A549 (cell line): ENCODE measurements around the gene CCNT2.

Source experiments
- FOSB ChIP-seq: fragments of 250-450 bp; sonication (Bioruptor Pico); IDR thresholded peaks from 2 replicates; pipeline ENCODE4 v1.5.0; 2020; ENCODE audit warnings: mild to moderate bottlenecking, moderate library complexity
- HOXA7 ChIP-seq: fragments of 250-450 bp; sonication (Bioruptor Pico); IDR thresholded peaks from 2 replicates; pipeline ENCODE4 v1.5.0; 2020; ENCODE audit warnings: mild to moderate bottlenecking, moderate library complexity
- JUNB ChIP-seq: fragments of >200 bp; sonication (Bioruptor Twin); formaldehyde crosslinking; IDR thresholded peaks from 2 replicates; pipeline ENCODE4 v1.6.1; 2016
- NR3C1 ChIP-seq: fragments of >200 bp; sonication (Bioruptor Twin); formaldehyde crosslinking; IDR thresholded peaks from 3 replicates; pipeline ENCODE4 v1.6.1; 2017
- POLR2A ChIP-seq: IDR thresholded peaks from 2 replicates; pipeline ENCODE4 v1.6.1; 2012; ENCODE audit warnings: mild to moderate bottlenecking, low read length
- RCOR1 ChIP-seq: fragments of 150-350 bp; IDR thresholded peaks from 2 replicates; pipeline ENCODE4 v1.6.1; 2014; ENCODE audit warnings: antibody characterized with exemption, low read length, low read depth
- RFX5 ChIP-seq: fragments of 450-650 bp; IDR thresholded peaks from 2 replicates; pipeline ENCODE4 v1.7.1; 2014; ENCODE audit warnings: antibody characterized with exemption, mild to moderate bottlenecking, moderate library complexity
- TF ChIP-seq, protein P1 (sequence below): fragments of >200 bp; sonication (Bioruptor Twin); formaldehyde crosslinking; IDR thresholded peaks from 3 replicates; pipeline ENCODE4 v1.5.1; 2016
- TF ChIP-seq, protein P2 (sequence below): IDR thresholded peaks from 2 replicates; pipeline ENCODE4 v1.6.1; 2012

DNA sequence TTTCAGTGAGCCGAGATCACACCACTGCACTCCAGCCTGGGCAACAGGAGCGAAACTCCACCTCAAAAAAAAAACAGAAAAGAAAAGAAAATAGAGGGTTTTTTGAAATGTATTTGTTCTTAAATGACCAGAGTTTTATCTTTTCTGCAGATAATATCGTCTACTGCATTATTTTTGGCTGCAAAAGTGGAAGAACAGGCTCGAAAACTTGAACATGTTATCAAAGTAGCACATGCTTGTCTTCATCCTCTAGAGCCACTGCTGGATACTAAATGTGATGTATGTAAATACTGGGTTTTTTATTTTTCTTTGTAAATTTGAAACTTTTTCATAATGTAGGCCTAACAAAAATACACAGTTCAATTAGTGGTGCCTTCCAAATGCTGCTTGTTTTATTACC, 18.1 kb downstream of the CCNT2 start:
- TF ChIP-seq, protein P1, sequence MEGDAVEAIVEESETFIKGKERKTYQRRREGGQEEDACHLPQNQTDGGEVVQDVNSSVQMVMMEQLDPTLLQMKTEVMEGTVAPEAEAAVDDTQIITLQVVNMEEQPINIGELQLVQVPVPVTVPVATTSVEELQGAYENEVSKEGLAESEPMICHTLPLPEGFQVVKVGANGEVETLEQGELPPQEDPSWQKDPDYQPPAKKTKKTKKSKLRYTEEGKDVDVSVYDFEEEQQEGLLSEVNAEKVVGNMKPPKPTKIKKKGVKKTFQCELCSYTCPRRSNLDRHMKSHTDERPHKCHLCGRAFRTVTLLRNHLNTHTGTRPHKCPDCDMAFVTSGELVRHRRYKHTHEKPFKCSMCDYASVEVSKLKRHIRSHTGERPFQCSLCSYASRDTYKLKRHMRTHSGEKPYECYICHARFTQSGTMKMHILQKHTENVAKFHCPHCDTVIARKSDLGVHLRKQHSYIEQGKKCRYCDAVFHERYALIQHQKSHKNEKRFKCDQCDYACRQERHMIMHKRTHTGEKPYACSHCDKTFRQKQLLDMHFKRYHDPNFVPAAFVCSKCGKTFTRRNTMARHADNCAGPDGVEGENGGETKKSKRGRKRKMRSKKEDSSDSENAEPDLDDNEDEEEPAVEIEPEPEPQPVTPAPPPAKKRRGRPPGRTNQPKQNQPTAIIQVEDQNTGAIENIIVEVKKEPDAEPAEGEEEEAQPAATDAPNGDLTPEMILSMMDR: no peak
- TF ChIP-seq POLR2A (no peak), FOSB (CRISPR knock-in tag) (no peak), RFX5 (no peak), HOXA7 (CRISPR knock-in tag) (no peak), RCOR1 (no peak), JUNB (no peak), NR3C1 (no peak)
- TF ChIP-seq, protein P2, sequence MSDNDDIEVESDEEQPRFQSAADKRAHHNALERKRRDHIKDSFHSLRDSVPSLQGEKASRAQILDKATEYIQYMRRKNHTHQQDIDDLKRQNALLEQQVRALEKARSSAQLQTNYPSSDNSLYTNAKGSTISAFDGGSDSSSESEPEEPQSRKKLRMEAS: no peak
